Activated T-cell treated with anti-CD3 and anti-CD28 coated beads, Interleukin-2, amount 50 U/mL, for 72 hours (primary cell): ENCODE results near the gene LGMN. TPM values are rescaled to one million over a fixed set of nuclear protein-coding genes. Genes with fewer than 3 reads are reported as not detected.

ENCODE experiments used
- ATAC-seq, 2 donors: fragments of 150-1000 bp; cut with Tn5 transposase; replicated peaks in 1 of 2; 2 replicates each; pipeline ENCODE4 v1.10.0; 2021; ENCODE audit warnings: moderate library complexity in 2 of 2, mild to moderate bottlenecking in 1 of 2
- DNase-seq, 2 donors: peaks; one replicate each; pipeline ENCODE4 v3.0.0; 2021 to 2022; ENCODE audit warnings: mixed read lengths in 1 of 2
- H3K27ac Mint-ChIP-seq: one replicate; pipeline ENCODE4 v1.8.0; 2022; ENCODE audit warnings: mild to moderate bottlenecking, moderate library complexity, mixed read lengths
- H3K27me3 Mint-ChIP-seq: one replicate; pipeline ENCODE4 v1.8.0; 2022; ENCODE audit warnings: low read depth, mixed read lengths
- H3K36me3 Mint-ChIP-seq, 2 donors: one replicate each; pipeline ENCODE4 v1.8.0; 2022; ENCODE audit warnings: mixed read lengths in 2 of 2, mild to moderate bottlenecking in 1 of 2; ENCODE audit not compliant: insufficient read depth in 2 of 2
- H3K4me1 Mint-ChIP-seq: one replicate; pipeline ENCODE4 v1.8.0; 2022; ENCODE audit warnings: low read depth, mixed read lengths
- H3K4me3 Mint-ChIP-seq, 2 donors: one replicate each; pipeline ENCODE4 v1.8.0; 2022; ENCODE audit warnings: mild to moderate bottlenecking in 2 of 2, mixed read lengths in 2 of 2, moderate library complexity in 2 of 2
- H3K9me3 Mint-ChIP-seq, 2 donors: one replicate each; pipeline ENCODE4 v1.8.0; 2022; ENCODE audit warnings: mixed read lengths in 2 of 2
- total RNA-seq, 2 donors: library from RNA; stranded (reverse); gene quantifications; one replicate each; pipeline ENCODE4 v1.2.3, GENCODE V29; 2022

LGMN gene
- total RNA-seq, 2 donors from 2014 or later: 2.5 to 4.7 TPM

GRCh38 chr14:92733007-92733406 is 15.4 kb downstream of the LGMN start:
- DNase-seq: no peak
- Mint-ChIP-seq H3K27ac (no peak overlapping the region), H3K4me3 (no peak overlapping the region), H3K36me3 (peaks cover 6 to 10% of the 10 kb centered on the region in 2 donors), H3K27me3 (peaks cover 20% of the 10 kb centered on the region), H3K4me1 (peaks cover 31% of the 10 kb centered on the region), H3K9me3 (no peaks in the 10 kb centered on the region)
- ATAC-seq: no peak

GRCh38 chr14:92731622-92732115 is 16.8 kb downstream of the LGMN start:
- ATAC-seq (no peak), DNase-seq (no peak)
- H3K27ac Mint-ChIP-seq: peak overlapping the region; percentile 22
- peaks cover 21% of the 10 kb centered on the region for H3K4me1 Mint-ChIP-seq
- H3K4me3 Mint-ChIP-seq: no peak overlapping the region
- H3K27me3 Mint-ChIP-seq: peaks cover 24% of the 10 kb centered on the region
- H3K9me3 Mint-ChIP-seq: peaks cover 0 to 3% of the 10 kb centered on the region in 2 donors
- peaks cover 8 to 13% of the 10 kb centered on the region in 2 donors for H3K36me3 Mint-ChIP-seq

GRCh38 chr14:92729634-92730358 is 18.6 kb downstream of the LGMN start:
- H3K27ac Mint-ChIP-seq: peak overlapping the region; percentile 89
- H3K4me1 Mint-ChIP-seq: peaks cover 26% of the 10 kb centered on the region
- peaks cover 0 to 3% of the 10 kb centered on the region in 2 donors for H3K9me3 Mint-ChIP-seq
- H3K36me3 Mint-ChIP-seq: peaks cover 11 to 15% of the 10 kb centered on the region in 2 donors
- H3K27me3 Mint-ChIP-seq: peaks cover 26% of the 10 kb centered on the region
- ATAC-seq: peak; percentile 59 to 71
- peak; percentile 41 to 50 for DNase-seq
- H3K4me3 Mint-ChIP-seq: peak overlapping the region; percentile 17 to 44

- Mint-ChIP-seq H3K27me3 (peaks cover 26% of the 10 kb centered on the region), H3K4me1 (peaks cover 26% of the 10 kb centered on the region), H3K4me3 (peak overlapping the region; percentile 2 to 11), H3K9me3 (peaks cover 0 to 3% of the 10 kb centered on the region in 2 donors), H3K27ac (no peak overlapping the region), H3K36me3 (peaks cover 11 to 15% of the 10 kb centered on the region in 2 donors)
- DNase-seq (peak; percentile 70 to 77), ATAC-seq (peak; percentile 93 to 95)
Measured at GRCh38 chr14:92728759-92729364, 19.6 kb downstream of the LGMN start.

GRCh38 chr14:92726933-92727262 is 21.5 kb downstream of the LGMN start:
- Mint-ChIP-seq H3K4me1 (peaks cover 26% of the 10 kb centered on the region), H3K9me3 (peaks cover 0 to 3% of the 10 kb centered on the region in 2 donors), H3K36me3 (peaks cover 11 to 14% of the 10 kb centered on the region in 2 donors), H3K4me3 (no peak overlapping the region), H3K27me3 (peaks cover 19% of the 10 kb centered on the region), H3K27ac (no peak overlapping the region)
- DNase-seq (no peak), ATAC-seq (no peak)

- ATAC-seq: peak in 1 of 2 donors; percentile 50
- peaks cover 6 to 9% of the 10 kb centered on the region in 2 donors for H3K36me3 Mint-ChIP-seq
- no peak overlapping the region for H3K27ac Mint-ChIP-seq
- peak; percentile 34 to 51 for DNase-seq
- H3K9me3 Mint-ChIP-seq: peaks cover 0 to 3% of the 10 kb centered on the region in 2 donors
- H3K4me3 Mint-ChIP-seq: peak overlapping the region in 1 of 2 donors; percentile 3
- H3K4me1 Mint-ChIP-seq: peaks cover 26% of the 10 kb centered on the region
- peaks cover 13% of the 10 kb centered on the region for H3K27me3 Mint-ChIP-seq
Measured at GRCh38 chr14:92726135-92726932, 22.1 kb downstream of the LGMN start.

GRCh38 chr14:92724516-92725340 is 23.7 kb downstream of the LGMN start:
- Mint-ChIP-seq H3K4me3 (no peak overlapping the region), H3K27me3 (peaks cover 12% of the 10 kb centered on the region)

GRCh38 chr14:92719890-92720323 is 28.5 kb downstream of the LGMN start:
- Mint-ChIP-seq H3K4me1 (no peaks in the 10 kb centered on the region), H3K27ac (no peak overlapping the region), H3K9me3 (no peaks in the 10 kb centered on the region), H3K4me3 (no peak overlapping the region), H3K27me3 (no peaks in the 10 kb centered on the region), H3K36me3 (peaks cover 0 to 2% of the 10 kb centered on the region in 2 donors)
- no peak for ATAC-seq
- no peak for DNase-seq

More at GRCh38 chr14:92724516-92725340, 23.7 kb downstream of the LGMN start:
- Mint-ChIP-seq H3K9me3 (peaks cover 0 to 3% of the 10 kb centered on the region in 2 donors), H3K36me3 (peaks cover 5% of the 10 kb centered on the region in 2 donors), H3K27ac (no peak overlapping the region), H3K4me1 (peaks cover 20% of the 10 kb centered on the region)
- no peak for ATAC-seq
- no peak for DNase-seq

- no peak overlapping the region for H3K27ac Mint-ChIP-seq
- no peak for DNase-seq
- H3K4me1 Mint-ChIP-seq: no peaks in the 10 kb centered on the region
- no peaks in the 10 kb centered on the region for H3K27me3 Mint-ChIP-seq
- peaks cover 0 to 2% of the 10 kb centered on the region in 2 donors for H3K36me3 Mint-ChIP-seq
- no peak for ATAC-seq
- no peaks in the 10 kb centered on the region for H3K9me3 Mint-ChIP-seq
- H3K4me3 Mint-ChIP-seq: no peak overlapping the region
Measured at GRCh38 chr14:92719421-92719820, 29.0 kb downstream of the LGMN start.

- Mint-ChIP-seq H3K27ac (no peak overlapping the region), H3K36me3 (peaks cover 0 to 2% of the 10 kb centered on the region in 2 donors), H3K9me3 (no peaks in the 10 kb centered on the region), H3K4me1 (no peaks in the 10 kb centered on the region), H3K4me3 (no peak overlapping the region), H3K27me3 (no peaks in the 10 kb centered on the region)
- DNase-seq (no peak), ATAC-seq (no peak)
Measured at GRCh38 chr14:92718664-92719063, 29.8 kb downstream of the LGMN start.

- Mint-ChIP-seq H3K27ac (no peak overlapping the region), H3K9me3 (no peaks in the 10 kb centered on the region), H3K4me1 (no peaks in the 10 kb centered on the region), H3K27me3 (no peaks in the 10 kb centered on the region), H3K36me3 (peaks cover 0 to 2% of the 10 kb centered on the region in 2 donors), H3K4me3 (no peak overlapping the region)
- ATAC-seq: peak; percentile 80 to 89
- DNase-seq: peak; percentile 29 to 32
Measured at GRCh38 chr14:92717571-92718042, 30.8 kb downstream of the LGMN start.

- H3K36me3 Mint-ChIP-seq: peaks cover 0 to 2% of the 10 kb centered on the region in 2 donors
- H3K27ac Mint-ChIP-seq: no peak overlapping the region
- no peaks in the 10 kb centered on the region for H3K27me3 Mint-ChIP-seq
- no peak overlapping the region for H3K4me3 Mint-ChIP-seq
- no peak for ATAC-seq
- H3K9me3 Mint-ChIP-seq: no peaks in the 10 kb centered on the region
- DNase-seq: no peak
- H3K4me1 Mint-ChIP-seq: no peaks in the 10 kb centered on the region
Measured at GRCh38 chr14:92716131-92716530, 32.3 kb downstream of the LGMN start.
